Measurements from ENCODE around the gene ARHGEF12.

The ARHGEF12 gene

GRCh38 chr11:120536797-120537169, 200.6 kb downstream of the ARHGEF12 start:
- H3K4me1 ChIP-seq (ENCODE audit: low read depth, poor library complexity, severe bottlenecking): no peaks in the 10 kb centered on the region
- no peak overlapping the region for H3K9ac ChIP-seq
- no peak overlapping the region for H3K4me2 ChIP-seq
- no peaks in the 10 kb centered on the region for H3K36me3 ChIP-seq (ENCODE audit: insufficient read depth)
- H3K27ac ChIP-seq: no peak overlapping the region
- H3K27me3 ChIP-seq (ENCODE audit: insufficient read depth, low read depth): no peaks in the 10 kb centered on the region
- no peak overlapping the region for H2AFZ ChIP-seq (ENCODE audit: low read depth)
- H4K20me1 ChIP-seq (ENCODE audit: insufficient read depth): no peaks in the 10 kb centered on the region
- no peaks in the 10 kb centered on the region for H3K79me2 ChIP-seq (ENCODE audit: insufficient read depth, low read depth)
- no peak overlapping the region for H3K4me3 ChIP-seq (IDR thresholded peaks at IDR 0.05; ENCODE audit: insufficient read depth, low read depth, low read length)
- TF ChIP-seq CTCF (conservative IDR thresholded peaks at IDR 0.05; ENCODE audit: low read depth, low read length): no peak

- H2AFZ ChIP-seq (ENCODE audit: low read depth): no peak overlapping the region
- no peaks in the 10 kb centered on the region for H3K27me3 ChIP-seq (ENCODE audit: insufficient read depth, low read depth)
- H3K36me3 ChIP-seq (ENCODE audit: insufficient read depth): no peaks in the 10 kb centered on the region
- no peak overlapping the region for H3K4me2 ChIP-seq
- H3K79me2 ChIP-seq (ENCODE audit: insufficient read depth, low read depth): no peaks in the 10 kb centered on the region
- H3K4me1 ChIP-seq (ENCODE audit: low read depth, poor library complexity, severe bottlenecking): no peaks in the 10 kb centered on the region
- H3K9ac ChIP-seq: no peak overlapping the region
- no peaks in the 10 kb centered on the region for H4K20me1 ChIP-seq (ENCODE audit: insufficient read depth)
- H3K4me3 ChIP-seq (IDR thresholded peaks at IDR 0.05; ENCODE audit: insufficient read depth, low read depth, low read length): no peak overlapping the region
- no peak for TF ChIP-seq CTCF (conservative IDR thresholded peaks at IDR 0.05; ENCODE audit: low read depth, low read length)
- H3K27ac ChIP-seq: no peak overlapping the region
Observed at GRCh38 chr11:120537996-120538395, 201.8 kb downstream of the ARHGEF12 start.

- no peaks in the 10 kb centered on the region for H3K4me1 ChIP-seq (ENCODE audit: low read depth, poor library complexity, severe bottlenecking)
- H3K79me2 ChIP-seq (ENCODE audit: insufficient read depth, low read depth): no peaks in the 10 kb centered on the region
- no peaks in the 10 kb centered on the region for H3K27me3 ChIP-seq (ENCODE audit: insufficient read depth, low read depth)
- no peak for TF ChIP-seq CTCF (conservative IDR thresholded peaks at IDR 0.05; ENCODE audit: low read depth, low read length)
- H3K27ac ChIP-seq: no peak overlapping the region
- no peak overlapping the region for H3K9ac ChIP-seq
- H3K36me3 ChIP-seq (ENCODE audit: insufficient read depth): no peaks in the 10 kb centered on the region
- no peak overlapping the region for H3K4me2 ChIP-seq
- H2AFZ ChIP-seq (ENCODE audit: low read depth): no peak overlapping the region
- H4K20me1 ChIP-seq (ENCODE audit: insufficient read depth): no peaks in the 10 kb centered on the region
- no peak overlapping the region for H3K4me3 ChIP-seq (IDR thresholded peaks at IDR 0.05; ENCODE audit: insufficient read depth, low read depth, low read length)
Observed at GRCh38 chr11:120538707-120539106, 202.5 kb downstream of the ARHGEF12 start.

Data from KMS-11 (cell line).